Tracheal epithelial cell (primary cell): ENCODE measurements around the gene EVA1A. TPM values are rescaled to one million over a fixed set of nuclear protein-coding genes. Genes with fewer than 3 reads are reported as not detected.

ENCODE experiments used
- total RNA-seq: library from RNA; depleted of rRNA; stranded (reverse); fragments of >200 nt; gene quantifications from 2 replicates; pipeline ENCODE4 v1.2.1, GENCODE V29; 2014

EVA1A gene, protein sequence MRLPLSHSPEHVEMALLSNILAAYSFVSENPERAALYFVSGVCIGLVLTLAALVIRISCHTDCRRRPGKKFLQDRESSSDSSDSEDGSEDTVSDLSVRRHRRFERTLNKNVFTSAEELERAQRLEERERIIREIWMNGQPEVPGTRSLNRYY
- 6.2 and 44.8 TPM in 2 replicates for total RNA-seq

DNA sequence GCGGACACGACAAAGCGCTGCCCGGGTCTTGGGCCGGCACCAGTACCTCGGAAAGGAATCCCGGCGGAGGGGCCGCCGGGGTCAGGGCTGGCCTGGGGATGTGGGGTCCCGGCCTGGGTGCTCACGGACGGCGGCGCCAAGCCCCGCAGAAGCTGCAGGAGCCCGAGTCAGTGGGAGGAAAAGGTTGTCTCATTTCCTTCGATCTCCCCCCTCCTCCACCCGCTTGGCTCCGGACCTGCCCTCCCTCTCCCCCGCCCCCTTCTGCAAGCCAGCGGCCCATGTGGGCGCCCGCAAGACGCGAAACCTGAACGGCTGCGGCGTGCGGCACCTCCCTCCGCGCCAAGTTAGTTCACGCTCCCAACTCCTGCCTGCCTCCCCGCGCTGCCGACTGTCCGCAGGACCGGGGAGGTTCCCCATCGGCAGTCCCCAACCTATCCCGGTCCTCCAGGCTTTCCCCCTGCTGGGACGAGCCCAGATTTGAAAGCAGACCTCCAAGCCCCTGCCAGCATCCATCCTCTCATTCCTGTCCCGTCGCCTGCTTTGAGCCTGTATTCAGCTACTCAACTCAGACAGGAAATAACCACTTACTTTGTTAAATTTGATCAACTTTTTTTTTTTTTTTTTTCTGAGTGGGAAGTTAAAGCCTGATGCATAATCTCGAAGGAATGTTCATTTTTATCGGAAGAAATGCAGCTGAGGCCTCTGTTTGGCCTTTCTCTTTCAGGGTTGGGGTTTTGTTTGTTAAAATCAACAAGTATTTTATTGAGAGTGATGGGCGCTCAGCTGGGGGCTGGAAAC lies at the start of gene EVA1A:
Gene EVA1A (minus strand): TSS at position 172 of the 798 bp plus-strand sequence. CDS start 42,799 bp downstream, outside the sequence.

Other genes starting within 250 kb of the EVA1A start
- 50.1 and 52.5 TPM in 2 replicates for gene MRPL19, start 85.8 kb upstream of the EVA1A start, total RNA-seq
- 17.8 and 18.3 TPM in 2 replicates for gene GCFC2, start 150.0 kb upstream of the EVA1A start, total RNA-seq